Kidney glomerular epithelial cell (primary cell): ENCODE results near the gene ACAD10.
A peak's percentile ranks its signal among the peaks of the same experiment; 100 is the strongest.
"Not testable (repeated sequence)": the region's sequence is repeated elsewhere in the genome, so short reads cannot be mapped to it uniquely, and the experiment has no call there.

Experiments
- DNase-seq: peaks from one replicate; lab custom pipeline; 2025; lab: John Stamatoyannopoulos, UW

Gene ACAD10

GRCh38 chr12:111753144-111753881, 67.5 kb downstream of the ACAD10 start:
- DNase-seq = no peak

DNA sequence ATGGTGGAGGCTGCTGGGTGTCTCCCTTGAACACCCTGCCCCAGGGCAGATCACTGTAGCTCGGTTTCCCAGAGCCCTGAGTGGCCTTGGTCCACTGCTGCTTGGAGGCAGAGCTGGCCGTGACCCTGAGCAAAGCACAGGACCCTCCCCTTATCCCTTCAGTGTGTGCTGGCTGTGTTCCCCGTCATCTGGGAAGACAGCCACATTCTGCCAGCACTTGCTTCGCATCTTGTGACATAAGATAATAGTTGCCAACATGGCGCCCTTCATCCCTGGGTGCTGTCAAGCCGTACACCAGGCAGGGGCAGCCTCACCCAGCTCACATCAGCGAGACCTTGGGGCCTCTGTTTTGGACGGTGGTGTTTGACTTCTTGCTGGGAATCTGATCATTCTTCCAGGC, 68.8 kb downstream of the ACAD10 start:
- DNase-seq = no peak

GRCh38 chr12:111756196-111756595, 70.3 kb downstream of the ACAD10 start:
- no peak for DNase-seq

- no peak for DNase-seq
These were observed 70.8 kb downstream of the ACAD10 start for GRCh38 chr12:111756681-111757080.

GRCh38 chr12:111757361-111758119, 71.7 kb downstream of the ACAD10 start:
- no peak for DNase-seq

DNA sequence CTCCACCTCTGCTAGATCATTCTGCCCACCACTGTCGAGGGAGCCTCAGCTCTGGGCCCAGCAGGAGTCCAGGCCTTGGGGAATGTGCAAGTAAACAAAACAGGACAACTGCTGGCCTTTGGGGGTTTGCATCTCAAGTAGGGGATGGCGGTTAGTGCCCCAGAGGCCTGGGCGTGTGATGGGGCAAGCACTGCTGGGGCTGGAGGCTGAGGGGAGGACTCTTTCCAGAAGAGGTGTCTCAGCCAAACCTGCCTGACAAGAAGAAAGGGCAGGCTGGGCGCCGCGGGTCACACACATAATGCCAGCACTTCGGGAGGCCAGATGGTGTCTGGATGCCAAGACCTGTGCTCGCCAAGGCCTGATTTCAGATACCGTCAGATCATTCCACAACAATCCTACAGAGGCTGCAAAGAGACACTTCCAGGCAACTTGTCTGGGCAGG, 72.3 kb downstream of the ACAD10 start:
- no peak for DNase-seq

DNA sequence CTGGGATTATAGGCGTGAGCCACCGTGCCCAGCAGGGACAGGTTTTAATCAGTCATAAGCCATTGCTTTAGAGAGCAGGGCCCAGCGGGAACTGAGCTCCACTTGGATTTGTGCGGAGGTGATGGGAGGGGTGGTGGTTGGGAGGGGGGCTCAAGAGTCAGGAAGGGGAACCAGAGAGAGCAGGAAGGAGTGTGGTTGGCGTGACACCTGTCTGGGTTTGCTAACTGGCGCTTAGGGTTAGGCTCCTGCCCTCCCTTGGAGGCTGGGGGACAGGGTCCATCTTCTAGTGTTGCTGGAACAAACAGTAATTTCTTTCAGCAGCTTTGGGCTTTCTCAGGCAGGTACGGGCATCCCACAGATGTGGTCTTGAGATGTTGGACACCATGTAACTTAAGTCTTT, 73.4 kb downstream of the ACAD10 start:
- no peak for DNase-seq

GRCh38 chr12:111759991-111760390, 74.1 kb downstream of the ACAD10 start:
- no peak for DNase-seq

GRCh38 chr12:111761099-111761498, 75.2 kb downstream of the ACAD10 start:
- no peak for DNase-seq

- no peak for DNase-seq
These were observed 75.9 kb downstream of the ACAD10 start for GRCh38 chr12:111761706-111762105.

DNA sequence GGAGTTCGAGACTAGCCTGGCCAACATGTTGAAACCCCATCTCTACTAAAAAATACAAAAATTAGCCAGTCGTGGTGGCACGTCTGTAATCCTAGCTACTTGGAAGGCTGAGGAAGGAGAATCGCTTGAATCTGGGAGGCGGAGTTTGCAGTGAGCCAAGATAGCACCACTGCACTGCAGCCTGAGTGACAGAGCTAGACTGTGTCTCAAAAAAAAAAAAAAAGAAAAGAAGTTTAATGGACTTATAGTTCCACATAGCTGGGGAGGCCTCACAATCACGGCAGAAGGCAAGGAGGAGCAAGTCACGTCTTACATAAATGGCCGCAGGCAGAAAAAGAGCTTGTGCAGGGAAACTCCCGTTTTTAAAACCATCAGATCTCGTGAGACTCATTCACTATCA, 77.7 kb downstream of the ACAD10 start:
- DNase-seq = not testable (repeated sequence)

- DNase-seq = no peak
These were observed 78.4 kb downstream of the ACAD10 start for GRCh38 chr12:111764120-111764821.

- DNase-seq = no peak
These were observed 80.9 kb downstream of the ACAD10 start, which contains the start of gene ALDH2 for GRCh38 chr12:111766608-111767361. Gene ALDH2 (plus strand): TSS chr12:111766933. CDS start chr12:111766983, 50 bp downstream.

GRCh38 chr12:111767362-111768158, 81.7 kb downstream of the ACAD10 start:
- no peak for DNase-seq

DNA sequence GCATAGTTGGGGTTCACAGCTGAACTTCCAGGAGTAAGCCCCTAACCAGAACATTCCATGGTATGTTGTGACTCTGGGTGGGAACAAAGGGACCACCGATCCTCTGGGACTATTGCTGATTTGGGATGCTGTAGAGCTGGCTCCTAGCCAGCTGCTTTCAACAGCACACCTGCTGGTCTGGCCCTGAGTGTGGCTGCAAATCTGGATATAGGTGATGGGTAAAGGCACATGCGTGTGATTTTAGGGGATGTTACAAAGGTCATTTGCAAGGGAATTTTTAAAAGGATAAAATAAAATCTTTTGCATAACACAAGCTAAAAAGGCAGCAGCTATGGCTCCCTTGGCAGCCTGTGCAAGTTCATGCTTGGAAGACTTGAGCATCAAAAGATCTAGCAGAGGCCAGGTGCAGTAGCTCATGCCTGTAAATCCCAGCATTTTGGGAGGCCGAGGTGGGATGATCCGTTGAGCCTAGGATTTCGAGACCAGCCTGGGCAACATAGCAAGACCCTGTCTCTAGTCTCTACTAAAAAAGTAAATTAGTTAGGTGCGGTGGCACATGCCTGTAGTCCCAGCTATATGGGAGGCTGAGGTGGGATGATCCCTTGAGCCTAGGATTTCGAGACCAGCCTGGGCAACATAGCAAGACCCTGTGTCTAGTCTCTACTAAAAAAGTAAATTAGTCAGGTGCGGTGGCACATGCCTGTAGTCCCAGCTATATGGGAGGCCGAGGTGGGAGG, 82.5 kb downstream of the ACAD10 start:
- DNase-seq = no peak

DNA sequence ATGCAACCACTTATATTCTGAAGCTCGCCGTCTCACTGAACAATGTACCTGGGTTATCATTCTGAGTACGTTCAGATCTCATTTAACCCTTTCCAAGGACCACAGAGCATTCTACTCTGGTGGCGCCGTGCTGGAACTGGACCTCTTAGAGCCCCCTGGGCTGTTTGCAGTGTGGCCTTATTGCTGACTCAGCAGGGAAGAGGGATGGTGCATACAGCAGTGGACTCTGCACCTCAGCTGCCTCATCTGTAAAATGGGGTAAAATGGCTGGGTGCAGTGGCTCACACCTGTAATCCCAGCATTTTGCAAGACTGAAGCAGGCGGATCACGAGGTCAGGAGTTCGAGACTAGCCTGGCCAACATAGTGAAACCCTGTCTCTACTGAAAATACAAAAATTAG, 83.7 kb downstream of the ACAD10 start:
- DNase-seq = no peak

DNA sequence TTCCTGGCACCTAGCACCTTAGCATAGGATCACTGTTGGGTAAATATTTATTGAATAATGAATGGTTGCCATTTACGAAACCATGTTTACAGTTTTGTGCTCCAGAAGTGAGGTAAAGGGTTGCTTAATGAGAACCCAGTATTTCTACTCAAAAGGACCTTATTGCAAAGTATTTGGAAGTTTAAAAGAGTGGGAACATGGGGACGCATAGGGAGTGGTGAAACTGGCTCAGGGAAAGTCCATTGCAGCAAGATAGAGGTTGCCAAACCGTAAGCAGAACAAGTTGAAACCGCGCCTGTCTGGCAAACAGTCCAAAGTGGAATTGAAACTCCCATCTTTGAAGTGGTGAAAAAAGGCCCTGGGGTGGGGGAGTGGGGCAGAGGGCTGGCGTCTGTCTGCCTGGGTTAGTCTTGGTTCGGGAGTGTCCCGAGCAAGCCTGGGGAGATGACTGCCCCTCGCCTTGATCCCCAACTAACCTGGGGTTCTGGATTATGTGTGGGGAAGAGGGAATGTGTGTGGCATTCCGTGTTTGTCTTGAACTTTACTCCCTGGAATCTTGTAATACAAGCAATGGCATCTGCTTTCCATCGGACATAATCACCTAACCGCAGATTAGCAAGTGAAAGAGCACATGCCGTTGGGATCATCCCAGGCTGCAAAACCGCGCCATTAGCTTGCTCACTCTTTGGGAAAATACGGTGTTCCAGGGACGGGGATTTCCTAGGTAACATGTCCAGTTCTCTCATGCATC, 88.1 kb downstream of the ACAD10 start:
- peak; percentile 74 for DNase-seq

GRCh38 chr12:111775205-111776193, 89.6 kb downstream of the ACAD10 start:
- peak; percentile 18 for DNase-seq
